K562 treated with DMSO at 1 percent for 4 hours (cell line): ENCODE measurements around the gene TSPAN11. TPM values are rescaled to one million over a fixed set of nuclear protein-coding genes. Genes with fewer than 3 reads are reported as not detected.

Source experiments
- total RNA-seq: library from RNA; unstranded; fragments of 300-600 nt; gene quantifications from 2 replicates; pipeline ENCODE4 v1.2.3, GENCODE V29; 2022; ENCODE audit not compliant: insufficient read depth

TSPAN11 gene
- total RNA-seq = 0.23 TPM in 1 of 2 replicates, not detected in the other

DNA sequence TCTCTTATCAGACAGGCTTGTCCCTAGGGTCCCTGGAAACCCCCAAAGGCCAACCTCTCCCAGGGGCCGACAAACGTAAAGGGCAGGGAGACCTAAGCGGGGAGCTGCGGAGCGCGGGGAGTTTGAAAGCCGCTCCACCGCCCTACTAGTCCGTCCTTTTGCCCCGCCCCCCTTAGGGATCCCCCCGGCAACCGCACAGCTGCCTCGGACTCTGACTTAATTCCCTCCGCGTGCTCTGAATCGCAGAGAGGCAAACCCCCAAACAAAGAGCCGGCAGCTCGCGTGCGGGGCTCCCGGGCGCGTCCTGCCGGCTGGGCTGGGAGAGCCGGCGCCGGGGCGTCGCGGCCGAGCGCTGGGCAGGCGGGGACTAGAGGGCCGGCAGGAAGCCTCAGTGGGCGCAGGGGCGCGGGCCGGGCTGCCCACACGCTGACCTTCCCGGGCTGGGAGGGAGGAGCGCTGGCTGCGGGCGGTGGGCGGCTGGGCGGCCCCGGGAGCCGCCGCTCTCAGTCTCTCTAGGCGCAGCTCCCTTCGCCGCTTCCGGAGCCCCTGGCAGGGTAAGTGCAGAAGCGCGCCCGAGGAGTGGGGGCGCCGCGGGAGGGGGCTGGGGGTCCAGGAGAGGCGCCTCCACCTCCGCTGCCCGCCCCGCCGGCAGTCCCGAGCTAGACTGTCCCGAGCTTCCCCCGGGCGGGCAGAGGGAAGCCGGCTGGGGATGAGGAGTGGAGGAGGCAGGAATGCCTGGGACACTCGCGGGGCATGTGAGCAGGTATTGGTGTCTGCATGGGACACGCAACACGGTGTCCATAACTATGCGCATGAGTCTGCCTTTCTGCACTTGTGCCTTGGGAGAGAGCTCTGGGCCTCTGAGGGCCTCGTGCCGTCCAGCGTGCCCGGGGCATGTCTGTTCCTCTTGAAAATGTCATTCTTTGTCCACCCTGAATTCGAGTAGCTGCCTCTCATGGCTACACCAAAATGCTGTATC lies at the start of gene TSPAN11:
TSS of gene TSPAN11 (plus strand) at position 506 of the 979 bp plus-strand sequence. CDS start 27,244 bp downstream, outside the sequence.

Other genes starting within 250 kb of the TSPAN11 start
- gene IPO8, start 230.9 kb upstream of the TSPAN11 start, total RNA-seq = 9.2 and 12.3 TPM in 2 replicates
- gene CAPRIN2, start 171.8 kb upstream of the TSPAN11 start, total RNA-seq = 2.9 and 4.9 TPM in 2 replicates
- gene DDX11, start 147.1 kb downstream of the TSPAN11 start, total RNA-seq = 21.8 and 24.1 TPM in 2 replicates